Measurements from ENCODE around the gene CNEP1R1.

DNA sequence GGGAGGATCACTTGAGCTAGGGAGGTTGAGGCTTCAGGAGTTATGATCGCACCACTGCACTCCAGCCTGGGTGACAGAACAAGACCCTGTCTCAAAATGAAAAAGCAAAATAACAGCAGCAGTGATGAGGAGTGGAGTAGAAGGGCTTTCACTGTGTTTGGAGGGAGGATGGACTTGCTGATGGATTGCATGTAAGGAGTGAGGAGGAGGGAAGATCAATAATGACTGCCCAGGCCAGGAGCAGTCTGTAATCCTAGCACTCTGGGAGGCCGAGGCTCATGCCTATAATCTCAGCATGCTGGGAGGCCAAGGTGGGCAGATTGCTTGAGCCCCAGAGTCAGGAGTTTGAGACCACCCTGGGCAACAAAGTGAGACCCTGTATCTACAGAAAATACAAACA lies 14.8 kb upstream of the CNEP1R1 start:
- TF ChIP-seq, protein P1, sequence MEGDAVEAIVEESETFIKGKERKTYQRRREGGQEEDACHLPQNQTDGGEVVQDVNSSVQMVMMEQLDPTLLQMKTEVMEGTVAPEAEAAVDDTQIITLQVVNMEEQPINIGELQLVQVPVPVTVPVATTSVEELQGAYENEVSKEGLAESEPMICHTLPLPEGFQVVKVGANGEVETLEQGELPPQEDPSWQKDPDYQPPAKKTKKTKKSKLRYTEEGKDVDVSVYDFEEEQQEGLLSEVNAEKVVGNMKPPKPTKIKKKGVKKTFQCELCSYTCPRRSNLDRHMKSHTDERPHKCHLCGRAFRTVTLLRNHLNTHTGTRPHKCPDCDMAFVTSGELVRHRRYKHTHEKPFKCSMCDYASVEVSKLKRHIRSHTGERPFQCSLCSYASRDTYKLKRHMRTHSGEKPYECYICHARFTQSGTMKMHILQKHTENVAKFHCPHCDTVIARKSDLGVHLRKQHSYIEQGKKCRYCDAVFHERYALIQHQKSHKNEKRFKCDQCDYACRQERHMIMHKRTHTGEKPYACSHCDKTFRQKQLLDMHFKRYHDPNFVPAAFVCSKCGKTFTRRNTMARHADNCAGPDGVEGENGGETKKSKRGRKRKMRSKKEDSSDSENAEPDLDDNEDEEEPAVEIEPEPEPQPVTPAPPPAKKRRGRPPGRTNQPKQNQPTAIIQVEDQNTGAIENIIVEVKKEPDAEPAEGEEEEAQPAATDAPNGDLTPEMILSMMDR (conservative IDR thresholded peaks at IDR 0.05; ENCODE audit: low read length), result no peak
- TF ChIP-seq EZH2phosphoT487 (IDR thresholded peaks at IDR 0.05; ENCODE audit: borderline replicate concordance), result no peak

Data from Loucy (cell line).